SKM-1 treated with dmso at 0.1 percent for 144 hours (cell line): ENCODE measurements around the gene CCDC92.
"Not testable (repeated sequence)": the region's sequence is repeated elsewhere in the genome, so short reads cannot be mapped to it uniquely, and the experiment has no call there.

Source experiments
- DNase-seq: peaks from one replicate; lab custom pipeline; 2025; ENCODE audit not compliant: unreplicated experiment; lab: John Stamatoyannopoulos, UW

CCDC92 gene

DNA sequence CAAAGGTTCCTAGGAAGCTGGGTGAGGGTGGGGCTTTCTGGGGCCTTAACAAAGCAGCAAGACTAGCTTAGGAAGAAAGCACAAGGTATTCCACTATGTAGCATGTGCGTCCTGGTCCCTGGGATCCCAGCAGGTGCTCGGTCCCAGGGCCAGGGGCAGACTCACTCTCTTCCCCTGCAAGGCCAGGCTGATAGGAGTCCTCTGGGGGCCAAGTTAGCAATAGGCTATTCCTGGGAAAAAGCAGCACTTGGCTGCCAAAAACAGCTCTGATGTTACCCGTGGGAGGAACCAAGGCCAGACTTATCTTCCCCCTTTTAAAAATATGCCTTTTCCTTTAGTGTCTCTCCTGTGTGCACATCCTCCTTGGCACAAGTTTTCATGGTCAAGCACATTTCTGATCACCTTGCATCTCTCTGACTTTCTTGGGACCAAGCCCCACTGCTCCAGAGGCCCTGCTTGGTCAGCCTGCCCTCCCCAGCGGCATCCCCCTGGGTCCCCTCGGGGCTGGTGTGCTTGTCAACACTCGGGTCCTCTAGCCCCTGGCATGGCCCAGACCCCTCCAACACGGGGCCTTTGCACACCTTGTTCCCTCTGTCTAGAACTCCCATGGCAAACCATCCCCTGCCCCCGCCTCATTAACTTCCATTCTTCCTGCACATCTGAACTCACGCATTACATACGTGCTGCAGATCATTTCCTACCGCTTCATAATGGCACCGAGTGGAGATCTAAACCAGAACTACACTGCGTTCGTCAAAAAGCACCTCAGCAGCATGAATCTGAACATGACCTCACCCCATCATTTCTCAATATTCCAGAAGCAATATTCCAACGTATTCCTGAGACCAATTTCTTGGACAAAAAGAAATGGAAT lies 21.9 kb downstream of the CCDC92 start:
- no peak for DNase-seq

DNA sequence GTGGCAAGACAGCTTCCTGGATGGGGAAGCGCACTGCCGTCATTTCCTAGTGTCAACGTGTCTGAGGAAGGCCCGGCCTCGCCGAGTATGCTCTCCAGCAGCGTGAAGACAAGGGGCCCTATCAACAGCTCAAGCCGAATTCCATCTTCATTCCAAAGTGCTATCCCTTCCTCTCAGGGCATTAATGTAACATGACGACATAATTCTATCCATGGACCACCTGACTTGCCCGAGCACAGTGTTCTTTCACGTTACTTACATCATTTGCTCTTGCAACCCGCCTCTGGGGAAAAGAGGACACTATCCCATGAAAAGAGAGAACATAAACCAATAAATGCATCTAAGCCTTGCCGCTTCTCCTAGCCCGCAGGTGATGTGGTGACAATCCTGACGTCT lies 22.9 kb downstream of the CCDC92 start:
- no peak for DNase-seq

DNA sequence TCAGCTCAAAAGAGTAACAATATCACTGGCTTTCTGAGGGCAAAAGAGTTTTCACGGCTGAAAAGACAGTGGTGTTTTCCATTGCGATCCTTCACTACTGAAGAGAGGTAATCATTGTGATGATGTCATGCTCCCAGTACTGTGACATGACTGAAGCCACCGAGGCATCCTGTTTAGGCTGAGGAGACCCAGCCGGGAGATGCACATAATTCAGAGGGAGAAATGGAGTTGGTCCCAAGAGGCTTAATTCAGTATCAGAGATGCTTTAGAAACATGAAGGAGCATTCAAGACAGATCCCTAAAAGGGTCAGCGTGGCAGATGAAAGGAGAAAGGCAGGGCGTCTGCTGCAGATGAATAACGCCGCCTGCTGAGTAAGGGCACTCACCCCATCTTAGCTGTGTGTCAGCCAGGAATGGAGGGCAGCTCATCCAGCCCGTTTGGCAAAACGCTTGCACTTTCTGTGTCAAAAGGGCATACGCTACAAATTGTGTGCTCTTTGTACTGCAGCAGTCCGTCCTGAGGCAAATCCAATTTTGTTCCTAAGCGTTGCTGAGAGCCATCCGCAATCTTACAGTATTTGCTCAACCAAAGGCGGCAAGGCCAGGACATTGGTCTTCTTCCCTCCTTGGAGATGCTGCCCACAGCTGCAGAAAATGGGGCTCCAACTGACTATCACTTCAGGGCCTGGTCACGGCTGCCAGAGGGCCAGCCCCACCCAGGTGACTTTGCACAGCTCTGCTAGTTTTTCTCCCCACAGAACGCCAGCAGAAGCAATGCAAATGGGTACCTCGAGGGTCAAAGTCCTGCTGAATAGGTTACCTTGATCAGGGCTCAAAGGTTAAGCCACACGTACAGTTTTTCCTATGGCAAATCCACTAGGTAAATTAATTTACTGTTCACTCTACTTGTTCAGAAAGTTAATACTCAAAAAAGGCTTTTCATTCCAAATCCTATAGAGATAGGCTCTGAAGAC lies 23.5 kb downstream of the CCDC92 start:
- no peak for DNase-seq

DNA sequence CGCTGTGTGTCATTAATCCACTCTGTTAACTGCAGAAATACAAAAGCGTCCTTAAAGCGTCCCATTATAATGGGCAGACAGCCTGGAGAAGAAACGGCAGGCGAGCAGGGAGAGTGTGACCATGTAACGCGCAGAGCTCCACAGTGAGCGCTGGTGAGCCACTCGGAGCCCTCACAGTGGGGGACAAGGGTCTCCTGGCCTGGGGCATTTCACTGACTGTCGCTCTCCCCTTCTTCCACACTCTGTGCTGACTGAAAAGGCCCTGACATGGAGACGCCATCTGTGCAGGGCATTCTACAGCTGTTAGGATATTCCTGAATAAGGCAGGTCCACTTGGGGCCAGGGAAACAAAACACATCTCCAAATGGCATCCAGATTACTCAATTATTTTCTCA lies 24.2 kb downstream of the CCDC92 start:
- no peak for DNase-seq

DNA sequence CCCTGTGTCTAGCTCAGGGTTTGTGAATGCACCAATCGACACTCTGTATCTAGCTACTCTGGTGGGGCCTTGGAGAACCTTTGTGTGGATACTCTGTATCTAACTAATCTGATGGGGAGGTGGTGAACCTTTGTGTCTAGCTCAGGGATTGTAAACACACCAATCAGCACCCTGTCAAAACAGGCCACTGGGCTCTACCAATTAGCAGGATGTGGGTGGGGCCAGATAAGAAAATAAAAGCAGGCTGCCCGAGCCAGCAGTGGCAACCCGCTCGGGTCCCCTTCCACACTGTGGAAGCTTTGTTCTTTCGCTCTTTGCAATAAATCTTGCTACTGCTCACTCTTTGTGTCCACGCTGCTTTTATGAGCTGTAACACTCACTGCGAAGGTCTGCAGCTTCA lies 25.1 kb downstream of the CCDC92 start:
- not testable (repeated sequence) for DNase-seq

DNA sequence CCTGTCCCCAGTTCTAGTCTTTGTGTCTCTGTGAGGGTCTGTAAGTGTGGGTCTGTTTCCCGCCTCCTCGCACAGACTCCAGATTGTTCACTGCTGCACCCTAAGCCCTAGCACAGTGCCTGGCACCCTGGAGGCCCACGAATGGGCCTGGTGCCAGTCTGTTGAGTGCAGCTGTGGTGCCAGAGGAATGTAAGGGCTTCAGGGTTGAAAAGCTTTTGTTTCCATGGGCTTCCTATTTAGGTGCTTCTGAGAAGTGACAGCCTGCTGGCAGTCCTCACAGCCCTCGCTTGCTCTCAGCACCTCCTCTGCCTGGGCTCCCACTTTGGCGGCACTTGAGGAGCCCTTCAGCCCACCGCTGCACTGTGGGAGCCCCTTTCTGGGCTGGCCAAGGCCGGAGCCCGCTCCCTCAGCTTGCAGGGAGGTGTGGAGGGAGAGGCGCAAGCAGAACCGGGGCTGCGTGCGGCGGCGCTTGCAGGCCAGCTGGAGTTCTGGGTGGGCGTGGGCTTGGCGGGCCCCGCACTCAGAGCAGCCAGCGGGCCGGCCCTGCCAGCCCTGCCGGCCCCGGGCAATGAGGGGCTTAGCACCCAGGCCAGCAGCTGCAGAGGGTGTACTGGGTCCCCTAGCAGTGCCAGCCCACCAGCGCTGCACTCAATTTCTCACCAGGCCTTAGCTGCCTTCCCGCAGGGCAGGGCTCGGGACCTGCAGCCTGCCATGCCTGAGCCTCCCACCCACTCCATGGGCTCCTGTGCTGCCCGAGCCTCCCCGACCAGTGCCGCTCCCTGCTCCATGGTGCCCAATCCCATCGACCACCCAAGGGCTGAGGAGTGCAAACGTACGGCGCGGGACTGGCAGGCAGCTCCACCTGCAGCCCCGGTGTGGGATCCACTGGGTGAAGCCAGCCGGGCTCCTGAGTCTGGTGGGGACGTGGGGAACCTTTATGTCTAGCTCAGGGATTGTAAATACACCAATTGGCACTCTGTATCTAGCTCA lies 25.8 kb downstream of the CCDC92 start:
- DNase-seq, result not testable (repeated sequence)

DNA sequence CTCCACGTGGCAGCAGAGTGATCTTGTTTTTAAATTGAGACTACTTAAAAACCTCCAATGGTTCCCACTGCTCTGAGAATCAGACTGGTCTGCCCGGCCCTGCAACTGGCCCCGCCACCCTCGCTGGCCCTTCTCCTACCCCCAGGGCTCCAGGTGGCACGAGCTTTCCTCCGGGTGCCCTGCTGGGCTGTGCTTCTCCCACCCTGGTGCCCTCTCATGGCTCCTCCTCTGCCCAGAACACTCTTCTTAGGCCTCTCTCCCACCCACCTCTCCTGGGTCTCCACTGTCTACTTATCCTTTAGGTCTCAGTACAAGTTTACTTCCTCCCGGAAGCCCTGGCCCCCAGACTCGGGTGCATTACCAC lies 26.5 kb downstream of the CCDC92 start:
- no peak for DNase-seq

DNA sequence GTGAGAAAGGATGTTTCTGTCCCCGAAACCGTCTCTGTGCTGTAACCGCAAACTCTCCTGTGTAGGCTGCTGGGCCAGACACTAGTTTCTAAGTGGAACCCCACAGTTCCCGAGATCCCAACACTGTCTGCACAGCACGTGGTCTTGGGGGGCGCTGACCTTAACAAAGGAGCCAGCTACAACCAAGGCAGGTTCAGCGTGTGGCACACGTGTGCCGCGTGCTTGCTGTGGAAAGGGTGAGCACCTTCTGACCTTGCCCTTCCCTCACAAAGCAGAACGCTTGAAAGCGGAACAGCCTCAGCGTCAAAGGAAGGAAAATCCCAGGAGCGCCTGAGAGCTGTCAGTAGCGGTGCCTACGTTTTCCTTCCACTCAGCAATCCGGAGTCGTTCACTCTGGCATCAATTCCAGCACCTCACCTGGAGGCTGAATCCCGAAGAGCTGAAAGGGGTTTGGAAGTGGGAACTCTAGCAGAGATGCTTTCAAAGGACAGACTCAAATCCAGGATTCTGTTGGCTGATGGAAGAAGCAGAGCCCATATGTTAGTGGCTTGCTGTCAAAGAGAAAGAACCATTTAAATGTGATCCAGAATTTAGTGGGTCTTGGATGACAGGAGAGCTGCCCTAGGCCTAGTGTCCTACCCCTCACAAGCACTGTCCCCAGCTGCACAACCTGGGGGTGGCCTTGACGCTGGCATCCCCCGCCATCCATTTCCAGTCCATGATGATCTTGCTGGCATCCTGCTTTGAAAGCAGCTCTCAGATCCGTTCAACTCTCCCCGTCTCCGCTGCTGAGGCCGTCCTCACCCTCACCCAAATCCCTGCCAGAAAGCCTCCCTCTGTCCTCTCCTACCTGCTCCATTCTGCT lies 27.1 kb downstream of the CCDC92 start:
- DNase-seq, result no peak

DNA sequence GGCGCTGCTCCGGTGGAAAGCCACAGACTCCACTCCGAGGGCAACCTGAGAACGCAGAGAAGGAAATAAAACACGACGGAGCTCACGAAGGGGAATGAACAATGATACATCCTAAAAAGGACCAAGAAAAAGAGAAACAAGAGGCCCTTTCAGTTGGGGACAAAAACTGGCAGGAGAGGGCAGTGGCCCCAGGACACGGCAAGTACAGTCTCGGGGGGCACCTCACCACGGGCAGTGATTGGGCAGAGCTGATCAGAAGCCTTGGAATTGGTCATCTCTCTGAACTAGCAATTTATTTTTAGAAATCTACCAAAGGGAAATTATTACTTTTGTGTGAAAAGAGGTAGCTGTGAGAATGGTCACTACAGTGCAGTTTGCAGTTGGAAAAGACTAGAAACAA lies 27.9 kb downstream of the CCDC92 start:
- no peak for DNase-seq

DNA sequence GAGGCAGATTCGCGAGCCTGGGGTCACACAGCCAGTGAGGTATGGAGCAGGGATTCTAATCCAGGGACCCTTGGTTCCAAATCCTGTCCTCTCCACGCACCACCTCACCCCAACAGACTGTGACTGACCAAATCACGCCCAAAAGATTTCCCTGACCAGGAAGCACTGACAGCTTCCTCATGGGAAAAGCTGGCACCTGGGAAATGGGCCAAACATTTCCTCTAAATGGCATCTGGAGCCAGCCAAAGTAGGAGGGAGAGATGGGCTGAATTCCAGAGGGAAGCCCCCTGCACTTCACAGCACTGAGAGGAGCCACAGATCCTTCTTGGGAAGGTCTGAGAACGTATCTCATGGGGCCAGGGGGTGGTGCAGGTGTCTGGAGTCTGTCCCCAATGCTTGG lies 28.8 kb downstream of the CCDC92 start:
- DNase-seq, result no peak

DNA sequence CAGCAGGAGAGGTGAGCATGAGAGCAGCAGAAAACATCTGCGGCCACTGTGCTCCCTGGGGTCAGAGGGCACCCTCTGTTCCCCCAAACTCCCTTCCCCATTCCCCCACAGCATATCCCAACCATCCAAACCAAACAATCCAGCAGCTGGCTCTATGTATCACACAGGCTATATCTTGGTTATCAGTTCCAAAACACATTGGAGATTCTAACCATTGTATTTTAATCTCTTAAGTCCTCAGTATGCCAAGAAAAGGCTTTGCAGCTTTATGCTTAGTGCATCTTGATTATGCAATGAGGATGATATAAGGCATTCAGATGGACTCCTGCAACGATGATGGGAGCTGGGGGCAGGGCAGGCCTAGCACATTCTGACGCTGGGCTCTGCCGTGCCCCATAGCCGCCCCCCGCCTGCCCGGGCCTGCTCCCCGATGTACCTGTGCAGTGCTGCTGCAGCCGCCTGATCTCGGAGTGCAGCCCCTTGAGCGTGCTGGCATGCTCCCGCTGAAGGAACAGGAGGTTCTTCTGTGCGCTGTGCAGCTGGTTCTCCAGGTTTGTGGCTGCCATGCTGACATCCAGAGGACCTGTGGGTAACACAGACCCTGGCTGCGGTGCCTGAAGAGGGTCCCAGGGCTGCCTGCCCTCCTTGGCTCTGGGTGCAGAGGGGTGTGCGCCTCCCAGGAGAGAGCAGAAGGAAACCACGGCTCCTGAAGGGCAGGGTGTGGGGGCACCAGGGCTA lies 29.6 kb downstream of the CCDC92 start:
- no peak for DNase-seq

DNA sequence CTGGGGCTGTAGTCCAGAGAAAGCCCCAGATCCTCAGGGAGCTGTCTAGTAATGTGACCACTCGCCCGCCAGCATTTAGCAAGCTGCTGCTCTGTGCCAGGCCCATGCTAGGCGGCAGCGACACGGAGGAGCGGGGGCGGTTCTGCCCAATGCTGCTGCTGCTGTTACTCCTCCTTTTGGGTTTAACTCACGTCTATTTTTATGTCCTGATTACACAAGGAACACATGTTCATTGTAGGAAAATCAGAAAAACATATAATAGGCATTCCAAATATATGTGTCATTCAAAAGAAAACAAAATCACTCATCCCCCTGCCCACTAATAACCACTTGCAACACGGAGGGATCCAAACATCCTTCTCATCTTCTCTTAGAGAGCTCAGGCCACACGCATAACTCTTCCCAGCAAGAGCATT lies 30.4 kb downstream of the CCDC92 start:
- DNase-seq, result no peak

DNA sequence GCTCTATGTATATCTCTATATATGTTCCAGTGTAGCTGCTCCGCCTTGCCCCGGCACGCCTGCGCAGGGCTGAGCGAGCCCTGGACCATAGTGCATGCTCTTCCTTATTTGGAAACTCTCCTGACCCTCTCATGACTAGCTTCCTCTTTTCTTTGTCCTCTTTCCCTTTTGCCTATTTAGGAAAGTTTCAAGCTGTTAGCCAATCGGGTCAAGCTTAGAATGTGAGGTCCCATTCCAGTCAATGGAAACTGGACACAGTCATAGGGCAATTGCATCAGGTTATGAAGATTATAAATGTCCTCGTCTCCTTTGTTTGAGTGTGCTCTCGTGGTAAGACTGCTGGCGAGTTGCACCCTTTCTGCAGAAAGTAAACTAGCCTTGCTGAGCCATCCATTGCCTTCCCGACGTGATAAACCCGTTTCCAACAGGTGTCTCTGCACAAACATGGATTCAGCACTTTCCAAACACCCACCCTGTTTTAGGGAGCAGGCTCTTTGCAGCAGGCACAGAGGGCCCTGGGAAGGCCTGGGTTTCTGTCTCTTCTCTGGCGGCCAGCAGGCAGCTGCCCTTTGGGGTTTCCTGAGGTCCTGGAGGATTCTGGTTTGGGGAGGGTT lies 30.9 kb downstream of the CCDC92 start:
- DNase-seq, result peak; percentile 65

DNA sequence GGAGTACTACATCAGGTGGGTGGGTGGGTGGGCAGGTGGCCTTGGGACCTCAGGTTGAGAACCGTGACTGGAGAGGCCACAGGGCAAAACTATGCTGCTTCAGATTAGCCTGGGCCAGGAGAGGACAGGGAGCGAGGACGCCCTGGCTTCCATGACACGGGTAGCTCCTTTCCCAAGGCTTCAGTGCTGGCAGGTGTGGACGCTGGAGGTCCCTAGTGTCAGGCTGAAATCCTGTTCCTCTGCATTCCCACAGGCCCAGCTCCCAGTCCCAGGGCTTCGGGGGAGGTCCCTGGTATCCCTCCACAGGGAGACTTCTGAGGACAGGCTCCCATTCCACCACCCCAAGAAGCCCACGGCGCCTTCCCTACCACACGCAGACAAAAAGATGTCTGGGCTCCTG lies 31.6 kb downstream of the CCDC92 start:
- DNase-seq, result no peak

DNA sequence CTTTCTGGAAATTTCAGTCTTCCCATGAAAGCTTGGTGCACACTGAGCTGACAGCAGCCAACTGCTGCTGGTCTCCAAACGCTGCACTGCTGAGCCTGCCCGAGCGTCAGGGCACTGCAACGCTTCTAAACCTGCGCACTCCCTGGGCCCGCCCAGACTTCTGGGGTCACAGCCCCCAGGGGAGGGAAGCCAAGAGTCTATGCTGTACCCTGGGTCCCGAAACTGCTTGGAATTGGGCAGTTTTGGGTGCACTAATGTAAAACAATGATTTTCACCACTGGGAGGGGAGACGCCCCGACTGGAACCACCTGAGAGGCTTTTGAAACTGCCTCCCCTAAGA lies 32.0 kb downstream of the CCDC92 start:
- no peak for DNase-seq

DNA sequence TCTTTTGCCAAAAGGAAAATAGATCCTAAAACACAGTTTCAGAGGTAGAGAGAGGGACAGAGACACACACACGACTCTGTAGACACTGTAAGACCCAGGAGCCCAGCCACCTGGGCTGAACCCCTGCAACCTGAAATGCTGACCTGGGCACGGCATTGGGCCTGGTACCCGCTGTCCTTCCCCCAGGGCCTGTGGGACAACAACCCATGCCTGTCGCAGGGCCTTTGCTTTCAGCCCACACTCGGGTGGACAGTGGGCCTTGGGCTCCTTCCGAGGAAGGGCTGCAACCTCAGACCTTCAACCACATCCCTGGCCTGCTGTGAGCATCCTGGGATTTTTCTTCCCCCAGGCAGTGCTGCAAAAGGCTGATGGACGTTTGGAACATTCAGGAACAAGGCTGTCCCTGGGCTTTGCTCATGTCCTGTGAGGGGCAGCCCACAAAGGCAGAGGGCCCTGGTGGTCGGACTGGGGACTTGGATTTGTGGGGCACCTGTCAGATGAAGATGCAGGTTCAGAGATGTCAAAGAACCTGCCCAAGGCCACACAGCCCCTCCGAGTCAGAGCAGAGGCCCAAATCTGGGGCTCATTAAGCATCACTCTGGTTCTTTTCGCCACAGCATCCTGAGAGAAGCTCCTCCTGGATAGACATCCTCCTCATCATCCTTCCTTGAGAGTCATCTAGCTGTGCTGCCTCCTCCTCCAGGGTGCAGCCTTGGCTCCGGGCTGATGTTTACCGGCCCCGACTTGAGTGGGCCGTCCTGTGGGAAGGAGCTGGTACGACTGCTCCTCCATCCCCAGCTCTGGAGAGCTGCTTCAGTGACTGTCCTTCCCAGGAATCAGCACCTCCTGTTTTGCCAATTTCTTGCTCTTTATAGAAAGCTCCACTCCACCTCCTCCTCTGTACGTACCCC lies 32.7 kb downstream of the CCDC92 start:
- DNase-seq, result no peak

DNA sequence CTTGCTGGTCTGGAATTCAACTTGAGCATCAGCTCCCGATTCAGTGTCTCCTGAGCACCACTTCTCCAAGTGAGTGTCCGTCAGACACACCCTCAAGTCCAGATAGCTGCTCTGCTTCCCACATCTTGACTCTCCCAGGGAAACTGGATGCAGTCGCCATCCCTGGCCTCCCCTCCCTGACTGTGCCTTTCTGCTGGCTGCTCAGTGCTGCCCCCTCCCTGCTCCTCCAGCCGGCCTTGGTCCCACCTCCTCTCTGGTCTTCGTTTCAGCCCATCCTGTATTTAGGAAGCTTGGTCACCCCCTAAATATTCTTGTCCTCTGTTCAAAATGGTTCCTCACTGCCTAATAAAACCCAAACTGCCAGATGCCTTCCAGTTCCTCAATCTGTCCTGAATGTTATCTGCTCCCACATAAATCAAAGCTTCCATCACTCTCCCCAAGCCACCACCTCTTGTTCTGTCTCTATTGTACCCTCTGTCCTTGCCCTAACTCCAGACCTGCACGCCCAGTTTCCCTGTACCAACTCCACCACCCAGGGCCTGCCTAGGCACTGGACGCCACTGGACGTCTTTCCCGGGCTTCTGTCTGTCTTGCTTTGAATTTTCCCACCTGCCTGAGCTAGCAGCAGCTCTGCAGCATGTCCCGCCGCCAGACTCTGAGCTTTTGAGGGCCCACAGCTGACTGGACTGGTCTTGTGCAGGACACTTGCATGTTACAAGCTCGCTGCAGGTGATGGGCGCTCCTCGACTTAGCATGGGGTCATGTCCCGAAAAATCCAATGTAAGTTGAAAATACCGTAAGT lies 33.8 kb downstream of the CCDC92 start:
- no peak for DNase-seq
